Pulmonary artery endothelial cell (primary cell): ENCODE data around the gene ANGPT4. TPM values are rescaled to one million over a fixed set of nuclear protein-coding genes. Genes with fewer than 3 reads are reported as not detected.
"Not testable (repeated sequence)": the region's sequence is repeated elsewhere in the genome, so short reads cannot be mapped to it uniquely, and the experiment has no call there.

Source experiments
- DNase-seq: peaks from one replicate; pipeline ENCODE4 v3.0.0-alpha.2; 2011; ENCODE audit warnings: low read depth, low spot score
- total RNA-seq: library from RNA; depleted of rRNA; stranded (reverse); fragments of >200 nt; gene quantifications from 2 replicates; pipeline ENCODE4 v1.2.3, GENCODE V29; 2014

Gene ANGPT4
- total RNA-seq, 1 donor from 2014 or later, result not detected

- DNase-seq, result no peak
These were observed 6.5 kb downstream of the ANGPT4 start for GRCh38 chr20:909641-910040.

DNA sequence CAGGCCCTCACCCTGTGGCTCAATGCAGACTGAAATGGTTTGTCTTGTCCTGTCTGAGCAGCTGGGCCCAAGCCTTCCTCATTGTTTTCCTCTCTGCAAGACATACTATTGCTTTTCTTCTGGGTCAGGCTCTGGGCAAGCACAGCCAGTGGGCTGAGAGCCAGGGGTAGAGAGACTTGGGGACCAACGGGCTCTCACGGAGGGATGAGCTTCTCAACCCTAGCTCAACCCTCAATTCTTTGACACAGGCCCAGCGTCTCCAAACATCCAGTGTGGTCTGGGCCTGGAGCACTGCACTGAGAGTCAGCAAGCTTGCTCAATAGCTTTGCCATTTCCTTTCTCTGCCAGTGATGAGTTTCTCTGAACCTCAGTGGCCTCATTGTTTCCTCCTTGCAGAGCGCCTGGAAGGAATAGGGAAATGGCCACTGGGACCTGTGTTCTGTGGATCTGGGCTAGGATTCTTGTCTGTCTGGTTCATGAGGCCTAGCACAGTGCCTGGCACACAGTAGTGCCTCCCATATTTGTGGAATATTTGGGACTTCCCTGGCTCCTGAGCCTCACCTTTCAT is 9.3 kb downstream of the ANGPT4 start:
- DNase-seq, result no peak

- DNase-seq, result no peak
These were observed 10.1 kb downstream of the ANGPT4 start for GRCh38 chr20:906001-906520.

GRCh38 chr20:905396-905961 is 10.7 kb downstream of the ANGPT4 start:
- DNase-seq, result no peak

- no peak for DNase-seq
These were observed 12.0 kb downstream of the ANGPT4 start for GRCh38 chr20:904039-904545.

- DNase-seq, result not testable (repeated sequence)
These were observed 18.7 kb downstream of the ANGPT4 start for GRCh38 chr20:897436-897835.

DNA sequence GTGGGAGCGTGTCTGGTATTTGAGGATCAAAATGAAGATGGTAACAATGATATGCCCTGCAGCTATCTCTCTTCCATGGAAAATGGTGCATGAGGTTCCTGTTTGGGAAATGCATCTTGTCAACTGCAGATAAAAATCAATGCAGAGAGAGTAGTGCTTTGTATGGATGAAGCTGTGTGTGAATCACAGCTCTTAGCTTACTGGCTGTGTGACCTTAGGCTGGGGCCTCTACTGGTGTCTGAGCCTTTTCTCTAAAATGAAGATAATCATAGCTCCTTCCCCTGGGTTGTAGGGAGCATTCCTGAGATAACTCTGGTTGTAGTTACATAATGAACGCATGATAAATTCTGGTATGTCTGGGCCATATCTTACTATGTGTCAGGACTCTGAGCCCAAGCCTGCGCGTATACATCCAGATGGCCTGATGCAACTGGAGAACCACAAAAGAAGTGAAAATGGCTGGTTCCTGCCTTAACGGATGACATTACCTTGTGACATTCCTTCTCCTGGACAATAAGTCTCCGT is 19.6 kb downstream of the ANGPT4 start:
- DNase-seq, result no peak

DNA sequence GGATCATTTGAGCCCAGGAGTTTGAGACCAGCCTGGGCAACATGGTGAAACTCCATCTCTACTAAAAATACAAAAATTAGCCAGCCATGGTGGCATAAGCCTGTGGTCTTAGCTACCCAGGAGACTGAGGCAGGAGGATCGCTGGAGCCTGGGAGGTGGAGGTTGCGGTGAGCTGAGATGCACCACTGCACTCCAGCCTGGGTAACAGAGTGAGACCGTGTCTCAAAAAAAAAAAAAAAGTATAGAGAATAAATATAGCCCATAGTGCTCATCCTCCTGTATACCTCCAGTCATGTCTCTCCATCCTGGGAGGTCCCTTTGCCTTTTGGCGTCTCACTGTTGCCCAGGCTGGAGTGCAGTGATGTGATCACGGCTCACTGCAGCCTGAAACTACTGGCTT is 23.8 kb downstream of the ANGPT4 start:
- DNase-seq, result not testable (repeated sequence)

DNA sequence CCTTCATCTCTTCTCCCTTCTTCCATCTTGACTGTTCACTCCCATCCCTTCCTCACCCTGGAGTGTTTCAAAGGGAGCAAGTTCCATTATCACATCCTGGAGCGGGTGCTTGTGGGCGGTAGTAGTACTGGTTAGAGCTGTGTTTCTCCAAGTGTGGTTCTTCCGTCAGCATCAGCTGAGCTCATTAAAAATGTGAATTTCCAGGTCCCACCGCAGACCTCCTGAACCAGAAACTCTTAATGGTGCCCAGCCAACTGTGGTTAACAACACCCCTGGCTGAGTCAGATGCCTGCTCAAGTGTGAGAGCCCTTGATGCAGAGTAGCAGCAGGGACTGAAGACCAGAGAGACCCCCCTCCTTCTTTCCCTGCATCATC is 24.4 kb downstream of the ANGPT4 start:
- no peak for DNase-seq

DNA sequence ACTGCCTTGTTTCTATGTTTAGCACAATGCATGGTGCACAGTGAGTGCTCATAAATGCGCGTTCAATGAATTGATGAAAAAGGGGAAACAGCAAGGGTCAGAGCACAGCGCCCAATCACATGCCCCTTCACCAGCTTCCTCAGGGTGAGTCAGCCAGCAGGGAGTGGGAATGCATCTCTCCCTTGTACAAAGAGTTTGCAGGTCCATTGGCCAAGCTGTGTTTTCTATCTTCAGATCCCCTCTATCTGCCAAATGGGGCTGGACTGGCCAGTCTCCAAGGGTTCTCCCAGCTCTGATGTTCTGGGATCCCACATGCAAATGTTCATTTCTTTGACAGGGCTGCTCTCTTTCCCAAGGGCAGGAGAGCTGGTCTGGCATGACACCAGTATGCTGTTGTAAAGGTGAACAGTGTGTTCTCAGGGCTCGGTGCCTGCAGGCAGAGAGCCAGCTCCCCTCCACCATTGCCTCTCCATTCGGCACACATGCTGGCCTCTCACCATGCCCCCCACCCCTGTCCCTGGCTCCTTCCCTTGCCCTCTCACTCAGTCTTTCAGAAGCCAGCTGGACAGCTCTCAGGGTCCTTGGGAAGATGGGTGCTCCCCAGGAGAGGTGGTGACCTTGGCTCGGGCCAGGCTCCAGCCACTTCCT is 25.0 kb downstream of the ANGPT4 start:
- DNase-seq, result no peak

DNA sequence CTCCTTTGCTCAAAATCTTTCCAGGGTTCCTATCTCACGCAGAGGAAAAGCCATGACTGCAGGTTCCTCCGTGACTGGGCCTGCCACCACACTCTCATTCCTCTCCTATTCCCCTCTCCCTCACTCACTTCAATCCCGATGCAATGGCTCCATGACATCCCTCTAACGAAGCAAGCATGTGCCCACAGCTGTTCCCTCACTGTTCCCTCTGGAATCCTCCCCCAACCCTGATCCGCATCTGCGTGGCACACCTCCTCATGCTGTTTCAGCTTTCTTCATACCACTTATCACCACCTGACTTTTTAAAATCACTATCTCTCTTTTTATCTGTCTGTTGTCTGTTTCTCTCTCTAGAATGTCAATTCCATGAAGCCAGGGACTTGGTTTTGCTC is 25.5 kb downstream of the ANGPT4 start:
- no peak for DNase-seq

GRCh38 chr20:889932-890463 is 26.1 kb downstream of the ANGPT4 start:
- no peak for DNase-seq

DNA sequence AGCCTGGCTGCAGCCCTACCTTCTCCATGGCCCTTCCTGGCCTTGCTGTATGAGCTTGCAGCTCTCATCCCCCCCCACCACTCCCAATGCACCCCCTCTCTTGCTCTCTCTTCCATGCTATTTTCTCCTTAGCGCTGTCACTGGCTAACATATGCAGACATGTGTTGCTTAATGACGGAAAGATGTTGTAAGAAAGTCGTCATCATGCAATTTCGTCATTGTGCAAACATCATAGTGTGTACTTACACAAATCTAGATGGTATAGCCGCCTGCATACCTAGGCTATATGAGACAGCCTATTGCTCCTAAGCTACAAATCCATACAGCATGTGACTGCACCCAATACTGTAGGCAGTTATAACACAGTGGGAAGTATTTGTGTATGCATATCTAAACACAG is 27.0 kb downstream of the ANGPT4 start:
- DNase-seq, result no peak

- no peak for DNase-seq
These were observed 28.1 kb downstream of the ANGPT4 start for GRCh38 chr20:888057-888456.

GRCh38 chr20:887137-887536 is 29.0 kb downstream of the ANGPT4 start:
- DNase-seq, result no peak

- DNase-seq, result no peak
These were observed 30.9 kb downstream of the ANGPT4 start for GRCh38 chr20:884983-885952.

- no peak for DNase-seq
These were observed 34.4 kb downstream of the ANGPT4 start for GRCh38 chr20:881783-882144.

- DNase-seq, result peak; percentile 11
These were observed 34.9 kb downstream of the ANGPT4 start for GRCh38 chr20:881051-881782.

GRCh38 chr20:879626-880025 is 36.5 kb downstream of the ANGPT4 start:
- DNase-seq, result no peak

- no peak for DNase-seq
These were observed 37.4 kb downstream of the ANGPT4 start for GRCh38 chr20:878511-879307.
